HepG2 (cell line): ENCODE results near the gene ZNF22. TPM values are rescaled to one million over a fixed set of nuclear protein-coding genes. Genes with fewer than 3 reads are reported as not detected.

Source experiments
- ATAC-seq: fragments of 200-7000 bp; cut with Tn5 transposase; 3 replicates; pipeline ENCODE4 v1.9.1; 2020; ENCODE audit warnings: mild to moderate bottlenecking, moderate library complexity
- BruUV-seq: library from RNA; stranded (reverse); fragments of 400-500 nt; replicated peaks from 2 replicates; lab custom pipeline; 2021; lab: Mats Ljungman, UMichigan
- CTCF ChIA-PET: fragments of 300-600 bp; formaldehyde crosslinking; extraction: SDS; loops from one replicate; lab custom pipeline; 2021; ENCODE audit warnings: low total read pairs, inconsistent platforms, low intra/inter-chr PET ratio; lab: Yijun Ruan, JAX
- POLR2A ChIA-PET: fragments of 350-600 bp; sonication (Branson Sonifier 250); formaldehyde crosslinking; loops from one replicate; lab custom pipeline; 2020; ENCODE audit warnings: antibody characterized with exemption, inconsistent platforms; lab: Yijun Ruan, JAX
- DNase-seq: peaks from one replicate; pipeline ENCODE4 v3.0.0-alpha.2; 2015; ENCODE audit warnings: low spot score
- FAIRE-seq: peaks from 3 replicates; lab custom pipeline; 2011; peaks lifted over from hg19 to GRCh38; lab: Jason Lieb, UNC
- H2AFZ ChIP-seq: one replicate; pipeline ENCODE4 v1.6.1; 2011; ENCODE audit warnings: low read length, inconsistent platforms
- H3K27ac ChIP-seq: fragments of 300-600 bp; 3 replicates; pipeline ENCODE4 v1.8.0; 2011; ENCODE audit warnings: mixed run types, mild to moderate bottlenecking, mixed read lengths, low read length, inconsistent platforms; ENCODE audit not compliant: insufficient read depth; ENCODE audit errors: extremely low read length
- H3K27me3 ChIP-seq, 2 experiments: fragments of 200-600 bp in 1 of 2; 2 replicates in 1 of 2; 3 replicates in 1 of 2; pipeline versions ENCODE4 v1.6.0 to v1.8.0; 2011; ENCODE audit warnings: low read length in 2 of 2, mild to moderate bottlenecking in 2 of 2, moderate library complexity in 2 of 2, inconsistent platforms in 1 of 2; ENCODE audit not compliant: insufficient read depth in 2 of 2, control insufficient read depth in 1 of 2
- H3K36me3 ChIP-seq, 2 experiments: fragments of 200-600 bp in 1 of 2; replicated peaks in 1 of 2; 2 replicates in 1 of 2; 3 replicates in 1 of 2; pipeline versions ENCODE4 v1.5.1 to v1.8.0; 2011; ENCODE audit warnings: low read length in 2 of 2, inconsistent platforms in 1 of 2; ENCODE audit not compliant: insufficient read depth in 2 of 2, control insufficient read depth in 1 of 2
- H3K4me1 ChIP-seq: 2 replicates; pipeline ENCODE4 v1.5.1; 2012; ENCODE audit warnings: low read length, inconsistent platforms; ENCODE audit not compliant: insufficient read depth
- H3K4me2 ChIP-seq: 2 replicates; pipeline ENCODE4 v1.6.0; 2011; ENCODE audit warnings: low read depth, low read length, inconsistent platforms
- H3K4me3 ChIP-seq, 3 experiments: fragments of 200-600 bp in 1 of 3; sonication (generic), shearing (Covaris generic) in 1 of 3; replicated peaks in 1 of 3; 2 replicates each; pipeline ENCODE4 v1.5.1; 2011 to 2016; ENCODE audit warnings: low read length in 3 of 3, inconsistent platforms in 2 of 3, low read depth in 2 of 3, mild to moderate bottlenecking in 2 of 3, control low read depth in 1 of 3, mixed read lengths in 1 of 3; ENCODE audit not compliant: insufficient read depth in 1 of 3
- H3K79me2 ChIP-seq: one replicate; pipeline ENCODE4 v1.6.1; 2011; ENCODE audit warnings: low read length, inconsistent platforms; ENCODE audit not compliant: insufficient read depth
- H3K9ac ChIP-seq: 2 replicates; pipeline ENCODE4 v1.6.0; 2011; ENCODE audit warnings: mild to moderate bottlenecking, low read depth, low read length, inconsistent platforms; ENCODE audit not compliant: insufficient read depth
- H3K9me3 ChIP-seq: 2 replicates; pipeline ENCODE4 v1.5.1; 2012; ENCODE audit warnings: mild to moderate bottlenecking, low read length
- H4K20me1 ChIP-seq: 2 replicates; pipeline ENCODE4 v1.6.0; 2011; ENCODE audit warnings: inconsistent platforms, mild to moderate bottlenecking, low read length, moderate library complexity; ENCODE audit not compliant: insufficient read depth
- HBP1 ChIP-seq: IDR thresholded peaks from 2 replicates; pipeline ENCODE4 v1.6.1; 2016; ENCODE audit warnings: low read depth, control low read depth
- NFE2L2 ChIP-seq: fragments of 150-350 bp; IDR thresholded peaks from 2 replicates; pipeline ENCODE4 v1.6.1; 2014; ENCODE audit warnings: low read length
- SOX5 ChIP-seq: IDR thresholded peaks from 2 replicates; pipeline ENCODE4 v1.6.1; 2016; ENCODE audit warnings: borderline replicate concordance
- TBX3 ChIP-seq: fragments of 450-650 bp; IDR thresholded peaks from 2 replicates; pipeline ENCODE4 v1.6.1; 2017; ENCODE audit warnings: antibody characterized with exemption, mild to moderate bottlenecking, inconsistent platforms, borderline replicate concordance
- ZNF12 ChIP-seq: sonication (generic); formaldehyde crosslinking; IDR thresholded peaks from 2 replicates; pipeline ENCODE4 v1.5.0; 2020; ENCODE audit warnings: missing genetic modification reagents
- ZNF232 ChIP-seq: sonication (generic); formaldehyde crosslinking; IDR thresholded peaks from 2 replicates; pipeline ENCODE4 v1.4.0; 2020; ENCODE audit warnings: missing genetic modification reagents, borderline replicate concordance
- ZNF407 ChIP-seq: sonication (generic); formaldehyde crosslinking; IDR thresholded peaks from one replicate; pipeline ENCODE4 v1.5.1; 2020; ENCODE audit warnings: mild to moderate bottlenecking, missing genetic modification reagents; ENCODE audit errors: not compliant biosample characterization
- ZNF639 ChIP-seq: conservative IDR thresholded peaks from 2 replicates; pipeline ENCODE4 v1.6.1; 2018; ENCODE audit warnings: missing genetic modification reagents
- ZNF784 ChIP-seq: sonication (generic); formaldehyde crosslinking; IDR thresholded peaks from 2 replicates; pipeline ENCODE4 v1.5.1; 2020; ENCODE audit warnings: missing genetic modification reagents, mild to moderate bottlenecking, borderline replicate concordance
- ZNF800 ChIP-seq: sonication (generic); formaldehyde crosslinking; IDR thresholded peaks from 2 replicates; pipeline ENCODE4 v1.4.0; 2020; ENCODE audit warnings: missing genetic modification reagents
- WGBS: methylation state at CpG from one replicate; pipeline ENCODE4 v1.1.6; 2017; ENCODE audit warnings: low lambda C conversion rate; 5-methylcytosine and 5-hydroxymethylcytosine counted together
- in situ Hi-C: cut with HindIII; loops from 2 replicates; pipeline ENCODE4 v1.10.0; 2017; ENCODE audit warnings: low pct_unique_long_range_greater_than_20kb; ENCODE audit not compliant: extremely low pct_ligation_motif_present
- intact Hi-C: fragments of 100-400 bp; cut with micrococcal nuclease; formaldehyde crosslinking; loops from one replicate; pipeline ENCODE4 v1.10.0; 2022; ENCODE audit not compliant: unreplicated experiment
- polyA plus RNA-seq, 8 experiments: library from polyadenylated mRNA; depleted of rRNA in 3 of 8; stranded (reverse) in 7 of 8; unstranded in 1 of 8; fragments of >200 nt; fragmentation: Illumina TruSeq in 4 of 8; extraction: Trizol in 4 of 8; gene quantifications; 2 replicates each; pipeline versions ENCODE4 v1.2.1 to v1.2.3, GENCODE V29; 2011 to 2016; ENCODE audit warnings: low read depth in 4 of 8, missing spikeins in 1 of 8, mixed read lengths in 1 of 8; ENCODE audit not compliant: insufficient read depth in 1 of 8
- total RNA-seq, 5 experiments: library from RNA; depleted of rRNA; stranded (reverse); fragments of >200 nt; fragmentation: Illumina TruSeq; extraction: Trizol; gene quantifications; 2 replicates each; pipeline ENCODE4 v1.2.3, GENCODE V29; 2016; ENCODE audit warnings: low read depth in 1 of 5

ZNF22 gene
- total and polyA plus RNA-seq, 2 of the 13 experiments (the other 11 are each of a cell fraction or from before 2014, with no cell fraction given): 0.40 to 1.3 TPM

- in situ Hi-C loops (no loop called here), intact Hi-C loops (no loop called here)
- DNase-seq: no peak
- no TSS peak for BruUV-seq
- Histone ChIP-seq H2AFZ (no peak overlapping the region), H4K20me1 (no peaks in the 10 kb centered on the region), H3K27ac (peak overlapping the region; percentile 15), H3K4me1 (peaks cover 63% of the 10 kb centered on the region), H3K36me3 (peaks cover 6 to 42% of the 10 kb centered on the region in 2 experiments; a peak in 3 of 5 replicates), H3K79me2 (peaks cover 4% of the 10 kb centered on the region), H3K27me3 (no peaks in the 10 kb centered on the region), H3K9ac (0 out of 2 replicates have a peak overlapping the region, but pooled peaks have one; percentile 19), H3K4me3 (no peak overlapping the region), H3K4me2 (no peak overlapping the region), H3K9me3 (no peaks in the 10 kb centered on the region)
- ChIA-PET POLR2A (interaction anchor here (1.1 to 12.6 kb wide), 3 partner anchors 4 to 22 kb away, joined by 6 to 863 read pairs (median 863); partner anchors contain the start of gene DEPP1), CTCF (no interaction called here)
- FAIRE-seq: no peak
- WGBS: 85% methylated on average over 8 of the region's 9 CpGs
- ATAC-seq: no peak
- TF ChIP-seq ZNF639 (CRISPR knock-in tag) (no peak), SOX5 (CRISPR knock-in tag) (peak; percentile 52; the same call in 1 of the 2 replicates), ZNF12 (CRISPR knock-in tag) (no peak), ZNF407 (CRISPR knock-in tag) (no peak), ZNF784 (CRISPR knock-in tag) (no peak), NFE2L2 (no peak), TBX3 (no peak), ZNF800 (CRISPR knock-in tag) (no peak), ZNF232 (CRISPR knock-in tag) (no peak), HBP1 (CRISPR knock-in tag) (no peak)
Observed at GRCh38 chr10:44985175-44985681, 15.5 kb upstream of the ZNF22 start.
